HCEC 1CT (cell line): ENCODE data around the gene CYP4F3.
"Not testable (repeated sequence)": the region's sequence is repeated elsewhere in the genome, so short reads cannot be mapped to it uniquely, and the experiment has no call there.

Experiments used
- DNase-seq: peaks from one replicate; pipeline ENCODE4 v3.0.0-alpha.2; 2017

The CYP4F3 gene

GRCh38 chr19:15631817-15632216, 8.9 kb upstream of the CYP4F3 start:
- DNase-seq: peak; percentile 6

- DNase-seq: no peak
Measured at GRCh38 chr19:15633082-15633835, 7.4 kb upstream of the CYP4F3 start.

- DNase-seq: no peak
Measured at GRCh38 chr19:15634105-15634504, 6.6 kb upstream of the CYP4F3 start.

GRCh38 chr19:15635016-15635805, 5.5 kb upstream of the CYP4F3 start:
- DNase-seq: no peak

GRCh38 chr19:15636026-15636425, 4.7 kb upstream of the CYP4F3 start:
- DNase-seq: no peak

GRCh38 chr19:15639596-15639995, 1.1 kb upstream of the CYP4F3 start:
- no peak for DNase-seq

- no peak for DNase-seq
Measured at GRCh38 chr19:15640904-15641597, 354 bp downstream of the CYP4F3 start.

- no peak for DNase-seq
Measured at GRCh38 chr19:15641901-15642491, 1.3 kb downstream of the CYP4F3 start.

- no peak for DNase-seq
Measured at GRCh38 chr19:15642807-15643206, 2.1 kb downstream of the CYP4F3 start.

GRCh38 chr19:15643387-15643786, 2.7 kb downstream of the CYP4F3 start:
- DNase-seq: no peak

- DNase-seq: no peak
Measured at GRCh38 chr19:15644066-15644741, 3.5 kb downstream of the CYP4F3 start.

GRCh38 chr19:15644816-15645215, 4.1 kb downstream of the CYP4F3 start:
- DNase-seq: no peak

- no peak for DNase-seq
Measured at GRCh38 chr19:15649526-15649925, 8.8 kb downstream of the CYP4F3 start.

- not testable (repeated sequence) for DNase-seq
Measured at GRCh38 chr19:15650123-15650522, 9.4 kb downstream of the CYP4F3 start.

- DNase-seq: no peak
Measured at GRCh38 chr19:15651791-15652190, 11.1 kb downstream of the CYP4F3 start.

- no peak for DNase-seq
Measured at GRCh38 chr19:15652559-15653278, 12.0 kb downstream of the CYP4F3 start.

GRCh38 chr19:15656467-15656866, 15.8 kb downstream of the CYP4F3 start:
- no peak for DNase-seq

GRCh38 chr19:15663247-15663646, 22.6 kb downstream of the CYP4F3 start:
- no peak for DNase-seq

- no peak for DNase-seq
Measured at GRCh38 chr19:15666186-15666585, 25.5 kb downstream of the CYP4F3 start.

GRCh38 chr19:15666883-15667282, 26.2 kb downstream of the CYP4F3 start:
- no peak for DNase-seq

GRCh38 chr19:15669440-15669839, 28.7 kb downstream of the CYP4F3 start:
- DNase-seq: no peak

GRCh38 chr19:15669891-15670290, 29.2 kb downstream of the CYP4F3 start:
- DNase-seq: no peak
